Epithelial cell of esophagus (primary cell): ENCODE data around the gene CLOCK.

Source experiments
- DNase-seq: peaks from one replicate; pipeline ENCODE4 v3.0.0; 2010; ENCODE audit warnings: low read depth
- H3K4me3 ChIP-seq: 2 replicates; pipeline ENCODE4 v1.5.1; 2011; ENCODE audit warnings: mild to moderate bottlenecking, low read length, control low read depth
- CTCF ChIP-seq: IDR thresholded peaks from 2 replicates; pipeline ENCODE4 v1.5.1; 2011; ENCODE audit warnings: low read depth, mild to moderate bottlenecking, low read length, control low read depth, inconsistent platforms; ENCODE audit not compliant: insufficient read depth; ENCODE audit errors: missing control alignments

CLOCK gene

GRCh38 chr4:55540271-55540670 is 6.4 kb downstream of the CLOCK start:
- TF ChIP-seq CTCF, result no peak
- H3K4me3 ChIP-seq, result no peak overlapping the region
- no peak for DNase-seq

- no peak for TF ChIP-seq CTCF
- H3K4me3 ChIP-seq, result no peak overlapping the region
- DNase-seq, result no peak
Measured at GRCh38 chr4:55539658-55540057, 7.1 kb downstream of the CLOCK start.

- no peak overlapping the region for H3K4me3 ChIP-seq
- TF ChIP-seq CTCF, result no peak
- no peak for DNase-seq
Measured at GRCh38 chr4:55538531-55538930, 8.2 kb downstream of the CLOCK start.

- no peak for DNase-seq
- no peak for TF ChIP-seq CTCF
Measured at GRCh38 chr4:55534306-55534705, 12.4 kb downstream of the CLOCK start.

GRCh38 chr4:55530691-55531090 is 16.0 kb downstream of the CLOCK start:
- DNase-seq, result no peak
- no peak for TF ChIP-seq CTCF
- no peak overlapping the region for H3K4me3 ChIP-seq

More at GRCh38 chr4:55534306-55534705, 12.4 kb downstream of the CLOCK start:
- H3K4me3 ChIP-seq, result no peak overlapping the region

GRCh38 chr4:55530167-55530566 is 16.5 kb downstream of the CLOCK start:
- no peak for TF ChIP-seq CTCF
- H3K4me3 ChIP-seq, result no peak overlapping the region
- no peak for DNase-seq

GRCh38 chr4:55528491-55528890 is 18.2 kb downstream of the CLOCK start:
- TF ChIP-seq CTCF, result no peak
- no peak overlapping the region for H3K4me3 ChIP-seq
- DNase-seq, result no peak
